CD4-positive, CD25-positive, alpha-beta regulatory T cell (primary cell): ENCODE data around the gene RGS9. TPM values are rescaled to one million over a fixed set of nuclear protein-coding genes. Genes with fewer than 3 reads are reported as not detected.

Experiments
- ATAC-seq, 2 donors: fragments of 150-1000 bp; cut with Tn5 transposase; one replicate each; pipeline ENCODE4 v1.10.0; 2021; ENCODE audit warnings: low read depth in 2 of 2, moderate number of reproducible peaks in 2 of 2, moderate library complexity in 1 of 2
- DNase-seq, 3 donors: peaks; one replicate each; pipeline versions ENCODE4 v3.0.0 to v3.0.0-alpha.2; 2012 to 2022; ENCODE audit warnings: mixed read lengths in 1 of 3
- H3K27ac ChIP-seq: one replicate; pipeline ENCODE4 v1.7.0; 2013; ENCODE audit warnings: mild to moderate bottlenecking, low read length; ENCODE audit not compliant: insufficient read depth, poor library complexity, severe bottlenecking
- H3K27me3 ChIP-seq: one replicate; pipeline ENCODE4 v1.7.0; 2013; ENCODE audit warnings: low read length; ENCODE audit not compliant: control insufficient read depth, insufficient read depth
- H3K36me3 ChIP-seq: one replicate; pipeline ENCODE4 v1.7.0; 2013; ENCODE audit warnings: mild to moderate bottlenecking, low read length, moderate library complexity; ENCODE audit not compliant: control insufficient read depth, insufficient read depth
- H3K4me1 ChIP-seq: 2 replicates; pipeline ENCODE4 v1.7.0; 2013; ENCODE audit warnings: mild to moderate bottlenecking, low read length; ENCODE audit not compliant: insufficient read depth, control insufficient read depth, poor library complexity, severe bottlenecking
- H3K4me3 ChIP-seq: one replicate; pipeline ENCODE4 v1.7.0; 2013; ENCODE audit warnings: low read depth, mild to moderate bottlenecking, low read length, moderate library complexity
- H3K9me3 ChIP-seq, 2 experiments: 1 replicate in 1 of 2; 2 replicates in 1 of 2; pipeline ENCODE4 v1.7.0; 2013; ENCODE audit warnings: low read length in 2 of 2, mild to moderate bottlenecking in 1 of 2, moderate library complexity in 1 of 2; ENCODE audit not compliant: control insufficient read depth in 2 of 2
- H3K27ac Mint-ChIP-seq, 3 donors: one replicate each; pipeline ENCODE4 v1.8.0; 2020 to 2022; ENCODE audit warnings: mild to moderate bottlenecking in 3 of 3, mixed read lengths in 3 of 3, moderate library complexity in 2 of 3
- H3K27me3 Mint-ChIP-seq: one replicate; pipeline ENCODE4 v1.8.0; 2022; ENCODE audit warnings: mild to moderate bottlenecking, mixed read lengths
- H3K36me3 Mint-ChIP-seq: one replicate; pipeline ENCODE4 v1.8.0; 2020; ENCODE audit warnings: mixed read lengths
- H3K4me1 Mint-ChIP-seq, 4 donors: one replicate each; pipeline ENCODE4 v1.8.0; 2020 to 2022; ENCODE audit warnings: mixed read lengths in 4 of 4, mild to moderate bottlenecking in 1 of 4
- H3K4me3 Mint-ChIP-seq, 4 donors: one replicate each; pipeline ENCODE4 v1.8.0; 2020 to 2022; ENCODE audit warnings: mild to moderate bottlenecking in 4 of 4, mixed read lengths in 4 of 4, moderate library complexity in 3 of 4
- H3K9me3 Mint-ChIP-seq, 7 donors: one replicate each; pipeline ENCODE4 v1.8.0; 2020 to 2022; ENCODE audit warnings: mixed read lengths in 7 of 7, mild to moderate bottlenecking in 3 of 7, moderate library complexity in 2 of 7
- polyA plus RNA-seq, 4 donors: library from polyadenylated mRNA; unstranded; fragments of 300-500 nt; fragmentation: Illumina TruSeq; gene quantifications; one replicate each; pipeline ENCODE4 v1.2.3, GENCODE V29; 2021
- total RNA-seq: library from RNA; stranded (reverse); gene quantifications from one replicate; pipeline ENCODE4 v1.2.3, GENCODE V29; 2022

Gene RGS9
- total and polyA plus RNA-seq, 5 donors from 2014 or later, result 0.19 to 1.7 (median 0.60) TPM

DNA sequence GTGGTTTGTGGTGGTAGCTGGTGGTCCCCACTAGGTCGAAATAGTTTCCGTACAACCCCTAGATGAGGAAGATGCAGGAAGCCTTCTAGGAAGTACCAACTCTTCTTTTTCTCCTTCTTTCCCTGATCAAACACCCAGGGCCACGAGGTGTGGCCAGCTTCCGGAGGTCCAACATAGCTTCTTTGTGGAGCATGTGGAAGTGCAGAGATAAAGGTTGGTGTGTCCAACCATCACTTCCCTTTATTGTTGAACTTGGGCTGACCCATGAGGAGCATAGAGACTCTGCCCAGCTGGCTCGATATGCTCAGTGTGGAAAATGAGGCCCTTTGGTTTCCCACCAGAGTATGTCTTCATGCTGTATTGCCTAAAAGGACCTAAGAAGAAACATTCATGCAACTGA is 6.3 kb upstream of the RGS9 start:
- H3K9me3 Mint-ChIP-seq, result peaks cover 0 to 2% (median 0%) of the 10 kb centered on the region in 7 donors
- H3K9me3 ChIP-seq, result no peaks in the 10 kb centered on the region
- H3K4me3 Mint-ChIP-seq, result no peak overlapping the region
- DNase-seq (no peak), ATAC-seq (no peak)
- no peaks in the 10 kb centered on the region for H3K4me1 ChIP-seq
- no peak overlapping the region for H3K27ac Mint-ChIP-seq
- H3K27me3 Mint-ChIP-seq, result peaks cover 40% of the 10 kb centered on the region
- no peaks in the 10 kb centered on the region for H3K36me3 ChIP-seq
- H3K27ac ChIP-seq, result no peak overlapping the region
- H3K4me1 Mint-ChIP-seq, result no peaks in the 10 kb centered on the region
- H3K4me3 ChIP-seq, result no peak overlapping the region
- peaks cover 3% of the 10 kb centered on the region for H3K27me3 ChIP-seq
- no peaks in the 10 kb centered on the region for H3K36me3 Mint-ChIP-seq

DNA sequence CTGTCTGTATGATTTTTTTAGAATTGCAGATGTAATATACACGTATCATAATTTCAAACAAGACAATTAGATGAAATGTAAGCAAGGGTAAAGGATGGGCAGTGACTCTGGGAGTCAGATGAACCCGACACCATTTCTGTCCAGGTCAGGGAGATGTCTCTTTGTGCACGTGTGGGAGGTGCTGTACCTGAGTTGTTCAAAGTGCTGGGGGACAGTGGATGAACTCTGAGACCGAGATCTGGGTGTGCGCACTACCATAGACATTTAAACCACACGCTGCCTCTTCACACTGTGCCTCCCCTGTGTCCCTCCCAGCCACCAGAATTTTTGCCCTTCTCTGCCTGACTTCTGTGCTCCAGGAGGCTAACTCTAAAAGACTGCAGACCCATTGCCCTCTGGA is 5.9 kb upstream of the RGS9 start:
- Histone ChIP-seq H3K4me1 (no peaks in the 10 kb centered on the region), H3K4me3 (no peak overlapping the region), H3K27me3 (peaks cover 3% of the 10 kb centered on the region), H3K36me3 (no peaks in the 10 kb centered on the region), H3K9me3 (no peaks in the 10 kb centered on the region), H3K27ac (no peak overlapping the region)
- Mint-ChIP-seq H3K4me3 (no peak overlapping the region), H3K36me3 (no peaks in the 10 kb centered on the region), H3K27me3 (peaks cover 44% of the 10 kb centered on the region), H3K4me1 (peaks cover 0 to under 1% (median 0%) of the 10 kb centered on the region in 4 donors), H3K27ac (peak overlapping the region in 1 of 3 donors; percentile 12), H3K9me3 (peaks cover 0 to 2% (median 0%) of the 10 kb centered on the region in 7 donors)
- ATAC-seq, result no peak
- no peak for DNase-seq

GRCh38 chr17:65131946-65132345 is 5.2 kb upstream of the RGS9 start:
- Histone ChIP-seq H3K27me3 (peaks cover 3% of the 10 kb centered on the region), H3K27ac (no peak overlapping the region), H3K9me3 (no peaks in the 10 kb centered on the region), H3K4me1 (peaks cover 3% of the 10 kb centered on the region), H3K36me3 (no peaks in the 10 kb centered on the region), H3K4me3 (no peak overlapping the region)
- Mint-ChIP-seq H3K4me3 (no peak overlapping the region), H3K27me3 (peaks cover 45% of the 10 kb centered on the region), H3K27ac (peak overlapping the region in 1 of 3 donors; percentile 56), H3K9me3 (peaks cover 0 to 2% (median 0%) of the 10 kb centered on the region in 7 donors), H3K36me3 (no peaks in the 10 kb centered on the region), H3K4me1 (peaks cover 0 to 8% (median 4%) of the 10 kb centered on the region in 4 donors)
- DNase-seq, result no peak
- no peak for ATAC-seq

- no peak overlapping the region for H3K4me3 Mint-ChIP-seq
- H3K9me3 Mint-ChIP-seq, result peaks cover 0 to 2% (median 0%) of the 10 kb centered on the region in 7 donors
These were observed 3.1 kb upstream of the RGS9 start for GRCh38 chr17:65134035-65134434.

GRCh38 chr17:65139101-65139764 is 2.1 kb downstream of the RGS9 start:
- peaks cover 14% of the 10 kb centered on the region for H3K4me1 ChIP-seq
- H3K4me3 ChIP-seq, result no peak overlapping the region
- DNase-seq (no peak), ATAC-seq (no peak)
- H3K27ac Mint-ChIP-seq, result peak overlapping the region in 1 of 3 donors; percentile 11
- no peaks in the 10 kb centered on the region for H3K9me3 ChIP-seq
- H3K4me3 Mint-ChIP-seq, result peak overlapping the region in 2 of 4 donors; percentile 35 to 83
- H3K27ac ChIP-seq, result no peak overlapping the region
- H3K36me3 ChIP-seq, result no peaks in the 10 kb centered on the region
- peaks cover 9 to 28% (median 16%) of the 10 kb centered on the region in 4 donors for H3K4me1 Mint-ChIP-seq
- H3K36me3 Mint-ChIP-seq, result no peaks in the 10 kb centered on the region
- peaks cover 17% of the 10 kb centered on the region for H3K27me3 Mint-ChIP-seq
- peaks cover 3% of the 10 kb centered on the region for H3K27me3 ChIP-seq
- peaks cover 0 to 3% (median 0%) of the 10 kb centered on the region in 7 donors for H3K9me3 Mint-ChIP-seq

More at GRCh38 chr17:65134035-65134434, 3.1 kb upstream of the RGS9 start:
- peaks cover 30% of the 10 kb centered on the region for H3K27me3 Mint-ChIP-seq
- Histone ChIP-seq H3K36me3 (no peaks in the 10 kb centered on the region), H3K27me3 (peaks cover 3% of the 10 kb centered on the region), H3K9me3 (no peaks in the 10 kb centered on the region), H3K4me1 (peaks cover 14% of the 10 kb centered on the region), H3K27ac (no peak overlapping the region), H3K4me3 (no peak overlapping the region)
- H3K27ac Mint-ChIP-seq, result no peak overlapping the region
- H3K4me1 Mint-ChIP-seq, result peaks cover 4 to 24% (median 11%) of the 10 kb centered on the region in 4 donors
- no peaks in the 10 kb centered on the region for H3K36me3 Mint-ChIP-seq
- ATAC-seq (no peak), DNase-seq (no peak)

GRCh38 chr17:65142247-65142646 is 5.1 kb downstream of the RGS9 start:
- peaks cover 0 to 3% (median 0%) of the 10 kb centered on the region in 7 donors for H3K9me3 Mint-ChIP-seq
- Histone ChIP-seq H3K9me3 (no peaks in the 10 kb centered on the region), H3K27ac (no peak overlapping the region), H3K27me3 (peaks cover 3% of the 10 kb centered on the region), H3K36me3 (no peaks in the 10 kb centered on the region), H3K4me3 (no peak overlapping the region), H3K4me1 (peaks cover 8% of the 10 kb centered on the region)
- no peaks in the 10 kb centered on the region for H3K36me3 Mint-ChIP-seq
- no peak overlapping the region for H3K27ac Mint-ChIP-seq
- H3K4me1 Mint-ChIP-seq, result peaks cover 5 to 18% (median 15%) of the 10 kb centered on the region in 4 donors
- no peak for DNase-seq
- H3K27me3 Mint-ChIP-seq, result peaks cover 21% of the 10 kb centered on the region
- ATAC-seq, result no peak
- H3K4me3 Mint-ChIP-seq, result no peak overlapping the region

DNA sequence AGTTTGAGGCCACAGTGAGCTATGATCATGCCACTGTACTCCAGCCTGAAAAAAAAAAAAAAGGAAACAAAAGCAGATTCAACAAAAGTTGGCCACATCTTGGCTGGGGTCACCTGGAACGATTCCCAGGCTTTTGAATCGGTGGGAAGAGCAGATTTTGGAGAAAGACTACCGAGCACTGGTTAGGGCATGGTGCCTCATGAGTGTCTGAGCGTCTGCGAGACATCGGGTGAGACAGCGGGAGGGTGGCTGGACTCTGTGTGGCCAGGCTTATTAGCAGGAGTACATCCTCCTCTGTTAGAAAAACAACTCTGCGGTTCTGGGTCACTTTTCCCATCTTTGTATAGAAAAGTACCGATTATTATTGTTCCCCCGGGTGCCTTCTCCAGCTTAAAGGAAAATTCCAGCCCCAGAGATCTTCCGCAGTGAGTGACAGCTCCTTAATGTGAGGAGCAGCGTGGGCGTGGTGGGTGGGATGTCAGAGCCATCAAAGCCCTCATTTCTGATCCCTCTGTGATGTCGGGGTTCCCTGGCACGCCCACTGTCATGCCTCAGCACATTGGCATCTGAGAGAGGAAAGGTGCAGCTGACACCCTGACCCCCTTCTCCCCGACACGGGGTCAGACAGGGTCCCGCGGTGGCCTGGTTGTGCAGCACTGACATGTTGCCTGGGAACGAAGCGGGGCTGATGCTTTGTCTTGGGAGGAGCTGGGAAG is 6.9 kb downstream of the RGS9 start:
- DNase-seq (no peak), ATAC-seq (no peak)
- Mint-ChIP-seq H3K9me3 (peaks cover 0 to 2% (median 0%) of the 10 kb centered on the region in 7 donors), H3K4me3 (no peak overlapping the region), H3K27ac (no peak overlapping the region), H3K36me3 (no peaks in the 10 kb centered on the region), H3K4me1 (peaks cover 5 to 6% (median 5%) of the 10 kb centered on the region in 4 donors), H3K27me3 (peaks cover 21% of the 10 kb centered on the region)
- no peak overlapping the region for H3K4me3 ChIP-seq
- H3K9me3 ChIP-seq, result no peaks in the 10 kb centered on the region
- no peaks in the 10 kb centered on the region for H3K4me1 ChIP-seq
- H3K36me3 ChIP-seq, result no peaks in the 10 kb centered on the region
- no peak overlapping the region for H3K27ac ChIP-seq
- H3K27me3 ChIP-seq, result no peaks in the 10 kb centered on the region
